SK-N-SH (cell line): ENCODE results near the gene CRELD2. TPM values are rescaled to one million over a fixed set of nuclear protein-coding genes. Genes with fewer than 3 reads are reported as not detected.

Source experiments
- CTCF ChIA-PET: fragments of 300-600, 350-600 bp; formaldehyde crosslinking; extraction: SDS; loops from one replicate; lab custom pipeline; 2021; lab: Yijun Ruan, JAX
- POLR2A ChIA-PET: fragments of 350-600 bp; sonication (Branson Sonifier 250); formaldehyde crosslinking; extraction: SDS; loops from one replicate; lab custom pipeline; 2020; ENCODE audit warnings: antibody characterized with exemption, inconsistent platforms; lab: Yijun Ruan, JAX
- DNase-seq: peaks from one replicate; pipeline ENCODE4 v3.0.0; 2012
- H2AFZ ChIP-seq: fragments of 200-600 bp; sonication (generic); 2 replicates; pipeline ENCODE4 v1.8.1; 2016; ENCODE audit warnings: antibody characterized with exemption, mild to moderate bottlenecking, low read depth
- H3F3A ChIP-seq: fragments of 200-600 bp; sonication (generic); replicated peaks from 2 replicates; pipeline ENCODE3; 2016; ENCODE audit warnings: antibody characterized with exemption, mild to moderate bottlenecking; ENCODE audit not compliant: insufficient read depth
- H3K27ac ChIP-seq, 2 experiments: fragments of 200-500 bp in 1 of 2; fragments of 200-600 bp in 1 of 2; sonication (Bioruptor generic) in 1 of 2; sonication (generic), shearing (Covaris generic) in 1 of 2; 2 replicates each; pipeline versions ENCODE4 v1.5.1 to v1.6.1; 2014 to 2016; ENCODE audit warnings: low read depth in 2 of 2, inconsistent platforms in 1 of 2, low read length in 1 of 2, mild to moderate bottlenecking in 1 of 2, mixed read lengths in 1 of 2
- H3K27me3 ChIP-seq: fragments of 200-600 bp; sonication (generic), shearing (Covaris generic); 2 replicates; pipeline ENCODE4 v1.6.1; 2016; ENCODE audit warnings: mixed run types; ENCODE audit not compliant: insufficient read depth
- H3K36me3 ChIP-seq, 2 experiments: fragments of 200-500 bp in 1 of 2; fragments of 200-600 bp in 1 of 2; sonication (Bioruptor generic) in 1 of 2; sonication (generic) in 1 of 2; replicated peaks in 1 of 2; 2 replicates each; pipeline versions ENCODE3 to v1.5.1; 2014 to 2016; ENCODE audit warnings: low read length in 1 of 2, mild to moderate bottlenecking in 1 of 2; ENCODE audit not compliant: insufficient read depth in 2 of 2, control insufficient read depth in 1 of 2
- H3K4me1 ChIP-seq, 2 experiments: fragments of 200-500 bp in 1 of 2; fragments of 200-600 bp in 1 of 2; sonication (Bioruptor generic) in 1 of 2; sonication (generic), shearing (Covaris generic) in 1 of 2; 2 replicates each; pipeline versions ENCODE4 v1.5.1 to v1.6.1; 2014 to 2016; ENCODE audit warnings: low read depth in 1 of 2, low read length in 1 of 2, mixed run types in 1 of 2; ENCODE audit not compliant: insufficient read depth in 2 of 2, control insufficient read depth in 1 of 2
- H3K4me2 ChIP-seq: fragments of 200-600 bp; sonication (generic), shearing (Covaris generic); 2 replicates; pipeline ENCODE4 v1.6.1; 2017; ENCODE audit warnings: mixed run types
- H3K4me3 ChIP-seq, 2 experiments: fragments of 200-500 bp in 1 of 2; fragments of 200-600 bp in 1 of 2; sonication (Bioruptor generic) in 1 of 2; sonication (generic), shearing (Covaris generic) in 1 of 2; 2 replicates each; pipeline versions ENCODE4 v1.5.1 to v1.8.1; 2014 to 2016; ENCODE audit warnings: low read depth in 2 of 2, inconsistent platforms in 1 of 2, low read length in 1 of 2, mild to moderate bottlenecking in 1 of 2, mixed read lengths in 1 of 2, moderate library complexity in 1 of 2
- H3K79me2 ChIP-seq: fragments of 200-600 bp; sonication (generic); 2 replicates; pipeline ENCODE4 v1.8.1; 2017; ENCODE audit warnings: mild to moderate bottlenecking; ENCODE audit not compliant: insufficient read depth
- H3K9ac ChIP-seq: fragments of 200-600 bp; sonication (generic); 2 replicates; pipeline ENCODE4 v1.6.1; 2017; ENCODE audit warnings: mixed run types
- H3K9me2 ChIP-seq: fragments of 200-600 bp; sonication (generic); 2 replicates; pipeline ENCODE4 v1.6.1; 2017; ENCODE audit warnings: mixed run types
- H3K9me3 ChIP-seq: fragments of 200-600 bp; sonication (generic); 2 replicates; pipeline ENCODE4 v1.6.1; 2017; ENCODE audit warnings: mixed run types, mild to moderate bottlenecking, moderate library complexity
- H4K20me1 ChIP-seq: fragments of 200-600 bp; sonication (generic); 2 replicates; pipeline ENCODE4 v1.6.1; 2017; ENCODE audit warnings: mild to moderate bottlenecking, mixed run types; ENCODE audit not compliant: insufficient read depth
- CHD2 ChIP-seq: fragments of 150-350 bp; IDR thresholded peaks from 2 replicates; pipeline ENCODE4 v1.6.1; 2018; ENCODE audit warnings: low read length; ENCODE audit not compliant: partially characterized antibody
- ELF1 ChIP-seq: IDR thresholded peaks from 2 replicates; pipeline ENCODE4 v1.4.0; 2012
- EP300 ChIP-seq, 2 experiments: IDR thresholded peaks; 2 replicates each; pipeline versions ENCODE4 v1.4.0 to v1.6.1; 2012; ENCODE audit warnings: borderline replicate concordance in 1 of 2, low read depth in 1 of 2, low read length in 1 of 2
- FOXM1 ChIP-seq: IDR thresholded peaks from 2 replicates; pipeline ENCODE4 v1.4.0; 2012; ENCODE audit warnings: low read depth, mild to moderate bottlenecking
- GABPA ChIP-seq: IDR thresholded peaks from 2 replicates; pipeline ENCODE4 v1.4.0; 2012; ENCODE audit warnings: low read depth, mild to moderate bottlenecking
- GATA2 ChIP-seq: sonication (generic); formaldehyde crosslinking; IDR thresholded peaks from 2 replicates; pipeline ENCODE4 v1.5.0; 2020; ENCODE audit warnings: mild to moderate bottlenecking, missing genetic modification reagents
- JUND ChIP-seq: IDR thresholded peaks from 2 replicates; pipeline ENCODE4 v1.4.0; 2012
- MEF2A ChIP-seq: IDR thresholded peaks from 2 replicates; pipeline ENCODE4 v1.4.0; 2012; ENCODE audit warnings: low read depth, borderline replicate concordance
- MXI1 ChIP-seq: IDR thresholded peaks from 2 replicates; pipeline ENCODE4 v1.6.1; 2012; ENCODE audit warnings: mild to moderate bottlenecking, low read depth, low read length, improper control_type of control experiment
- NFIC ChIP-seq: IDR thresholded peaks from 2 replicates; pipeline ENCODE4 v1.4.0; 2012; ENCODE audit warnings: borderline replicate concordance
- NRF1 ChIP-seq: IDR thresholded peaks from 2 replicates; pipeline ENCODE4 v1.6.1; 2012; ENCODE audit warnings: low read depth, mild to moderate bottlenecking, low read length
- RFX5 ChIP-seq: IDR thresholded peaks from 2 replicates; pipeline ENCODE4 v1.6.1; 2012; ENCODE audit warnings: mild to moderate bottlenecking, improper control_type of control experiment, low read length
- RXRA ChIP-seq: IDR thresholded peaks from 2 replicates; pipeline ENCODE4 v1.4.0; 2012; ENCODE audit warnings: low read depth, mild to moderate bottlenecking, borderline replicate concordance
- SIN3A ChIP-seq: IDR thresholded peaks from 2 replicates; pipeline ENCODE4 v1.6.1; 2012; ENCODE audit warnings: low read depth, mild to moderate bottlenecking, low read length, moderate library complexity, borderline replicate concordance
- TAF1 ChIP-seq: IDR thresholded peaks from 2 replicates; pipeline ENCODE4 v1.6.1; 2012; ENCODE audit warnings: low read depth, mild to moderate bottlenecking, low read length, moderate library complexity, borderline replicate concordance
- TEAD4 ChIP-seq: IDR thresholded peaks from 2 replicates; pipeline ENCODE4 v1.4.0; 2012; ENCODE audit warnings: mild to moderate bottlenecking, borderline replicate concordance; ENCODE audit not compliant: insufficient read depth
- WGBS: methylation state at CpG from one replicate; pipeline ENCODE4 v1.1.6; 2017; ENCODE audit warnings: low lambda C conversion rate; 5-methylcytosine and 5-hydroxymethylcytosine counted together
- polyA plus RNA-seq, 3 experiments: library from polyadenylated mRNA; depleted of rRNA; stranded (reverse); fragments of >200 nt; gene quantifications; 2 replicates each; pipeline ENCODE4 v1.2.3, GENCODE V29; 2012
- TF ChIP-seq, protein P1 (sequence below): fragments of 150-350 bp; IDR thresholded peaks from 2 replicates; pipeline ENCODE4 v1.6.1; 2016; ENCODE audit warnings: mild to moderate bottlenecking, low read depth, low read length
- TF ChIP-seq, protein P2 (sequence below): IDR thresholded peaks from 2 replicates; pipeline ENCODE4; 2012
- TF ChIP-seq, protein P3 (sequence below): fragments of 150-350 bp; IDR thresholded peaks from 2 replicates; pipeline ENCODE4 v1.6.1; 2017; ENCODE audit warnings: antibody characterized with exemption, low read length, low read depth, borderline replicate concordance
- TF ChIP-seq, protein P4 (sequence below): IDR thresholded peaks from 2 replicates; pipeline ENCODE4 v1.4.0; 2012; ENCODE audit warnings: low read depth
- TF ChIP-seq, protein P5 (sequence below): IDR thresholded peaks from 2 replicates; pipeline ENCODE4 v1.4.0; 2012; ENCODE audit warnings: low read depth, borderline replicate concordance

The CRELD2 gene
- polyA plus RNA-seq, 1 of the 3 experiments (the other 2 are of a cell fraction), result 113 TPM

DNA sequence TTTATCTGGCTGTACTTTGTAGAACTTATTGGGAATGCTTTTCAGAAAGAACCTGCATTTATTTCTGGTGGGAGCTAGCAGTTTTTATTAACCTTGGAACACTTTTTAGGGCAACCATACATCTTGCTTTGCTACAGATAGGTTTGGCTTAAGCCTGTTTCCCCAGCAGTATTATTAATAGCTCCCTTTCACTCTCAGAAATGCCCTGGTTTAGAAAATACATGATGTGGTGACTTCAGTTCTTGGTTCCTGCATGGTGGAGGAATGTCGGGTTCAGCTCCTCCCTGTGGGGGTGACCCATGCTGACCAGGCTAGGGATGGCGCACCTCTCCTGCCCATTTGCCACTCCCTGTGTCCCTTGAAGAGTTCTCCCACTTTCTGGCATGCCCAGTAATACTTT, 36.6 kb upstream of the CRELD2 start (continued):
- TF ChIP-seq, protein P1, sequence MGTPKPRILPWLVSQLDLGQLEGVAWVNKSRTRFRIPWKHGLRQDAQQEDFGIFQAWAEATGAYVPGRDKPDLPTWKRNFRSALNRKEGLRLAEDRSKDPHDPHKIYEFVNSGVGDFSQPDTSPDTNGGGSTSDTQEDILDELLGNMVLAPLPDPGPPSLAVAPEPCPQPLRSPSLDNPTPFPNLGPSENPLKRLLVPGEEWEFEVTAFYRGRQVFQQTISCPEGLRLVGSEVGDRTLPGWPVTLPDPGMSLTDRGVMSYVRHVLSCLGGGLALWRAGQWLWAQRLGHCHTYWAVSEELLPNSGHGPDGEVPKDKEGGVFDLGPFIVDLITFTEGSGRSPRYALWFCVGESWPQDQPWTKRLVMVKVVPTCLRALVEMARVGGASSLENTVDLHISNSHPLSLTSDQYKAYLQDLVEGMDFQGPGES, result no peak
- TF ChIP-seq, protein P2, sequence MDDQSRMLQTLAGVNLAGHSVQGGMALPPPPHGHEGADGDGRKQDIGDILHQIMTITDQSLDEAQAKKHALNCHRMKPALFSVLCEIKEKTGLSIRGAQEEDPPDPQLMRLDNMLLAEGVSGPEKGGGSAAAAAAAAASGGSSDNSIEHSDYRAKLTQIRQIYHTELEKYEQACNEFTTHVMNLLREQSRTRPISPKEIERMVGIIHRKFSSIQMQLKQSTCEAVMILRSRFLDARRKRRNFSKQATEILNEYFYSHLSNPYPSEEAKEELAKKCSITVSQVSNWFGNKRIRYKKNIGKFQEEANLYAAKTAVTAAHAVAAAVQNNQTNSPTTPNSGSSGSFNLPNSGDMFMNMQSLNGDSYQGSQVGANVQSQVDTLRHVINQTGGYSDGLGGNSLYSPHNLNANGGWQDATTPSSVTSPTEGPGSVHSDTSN, result no peak
- TF ChIP-seq GATA2 (CRISPR knock-in tag) (no peak), MEF2A (no peak), GABPA (no peak)

DNA sequence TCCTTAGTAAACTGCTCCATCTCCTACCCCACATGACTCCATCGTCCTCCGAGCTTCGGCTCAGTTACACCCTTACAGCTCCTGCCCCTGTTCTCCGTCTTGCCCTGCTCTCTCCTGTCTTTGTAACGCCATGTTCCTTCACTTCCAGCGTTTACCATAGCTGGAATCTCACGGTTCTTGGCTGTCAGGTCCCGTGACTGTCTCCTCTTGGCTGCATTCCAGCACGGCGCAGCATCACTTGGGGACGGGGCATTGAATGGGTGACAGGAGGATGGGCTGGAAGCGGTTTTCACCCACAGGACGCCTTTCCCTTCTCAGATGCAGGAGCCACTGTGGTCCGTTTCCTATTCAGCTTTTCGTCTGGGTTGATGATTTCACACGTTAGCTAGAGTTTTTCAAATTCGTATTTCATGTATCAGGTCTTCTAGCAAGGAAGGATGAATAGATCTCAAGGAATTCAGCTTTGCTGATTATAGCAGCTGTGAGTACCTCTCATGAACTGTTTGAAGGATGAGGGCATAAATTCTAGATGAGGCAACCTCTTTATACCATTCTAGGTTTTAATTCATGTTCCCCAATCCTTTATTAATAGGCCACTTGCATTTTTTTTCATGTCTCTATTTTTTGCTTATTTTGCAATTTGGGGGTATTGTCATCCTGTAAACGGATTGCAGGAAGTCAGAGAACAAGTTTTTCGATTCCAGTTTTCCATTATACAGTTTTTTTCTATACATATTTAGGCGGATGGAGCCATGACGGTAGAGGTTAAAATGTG, 35.7 kb upstream of the CRELD2 start:
- TF ChIP-seq TEAD4, result no peak
- TF ChIP-seq, protein P3, sequence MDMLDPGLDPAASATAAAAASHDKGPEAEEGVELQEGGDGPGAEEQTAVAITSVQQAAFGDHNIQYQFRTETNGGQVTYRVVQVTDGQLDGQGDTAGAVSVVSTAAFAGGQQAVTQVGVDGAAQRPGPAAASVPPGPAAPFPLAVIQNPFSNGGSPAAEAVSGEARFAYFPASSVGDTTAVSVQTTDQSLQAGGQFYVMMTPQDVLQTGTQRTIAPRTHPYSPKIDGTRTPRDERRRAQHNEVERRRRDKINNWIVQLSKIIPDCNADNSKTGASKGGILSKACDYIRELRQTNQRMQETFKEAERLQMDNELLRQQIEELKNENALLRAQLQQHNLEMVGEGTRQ, result no peak
- TF ChIP-seq CHD2, result no peak
- no peak for TF ChIP-seq TAF1
- no peak for TF ChIP-seq EP300 (IDR thresholded peaks at IDR 0.05; ENCODE audit: borderline replicate concordance in 1 of 2, low read depth in 1 of 2, low read length in 1 of 2)
- TF ChIP-seq MEF2A, result no peak
- no peak for TF ChIP-seq SIN3A
- TF ChIP-seq, protein P4, sequence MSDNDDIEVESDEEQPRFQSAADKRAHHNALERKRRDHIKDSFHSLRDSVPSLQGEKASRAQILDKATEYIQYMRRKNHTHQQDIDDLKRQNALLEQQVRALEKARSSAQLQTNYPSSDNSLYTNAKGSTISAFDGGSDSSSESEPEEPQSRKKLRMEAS, result no peak
- no peak for TF ChIP-seq JUND
- TF ChIP-seq RFX5, result no peak
- TF ChIP-seq, protein P1, result no peak
- no peak for TF ChIP-seq GABPA
- TF ChIP-seq ELF1, result no peak
- no peak for TF ChIP-seq FOXM1
- no peak for TF ChIP-seq MXI1
- no peak for TF ChIP-seq NRF1
- TF ChIP-seq NFIC, result no peak
- TF ChIP-seq, protein P5, sequence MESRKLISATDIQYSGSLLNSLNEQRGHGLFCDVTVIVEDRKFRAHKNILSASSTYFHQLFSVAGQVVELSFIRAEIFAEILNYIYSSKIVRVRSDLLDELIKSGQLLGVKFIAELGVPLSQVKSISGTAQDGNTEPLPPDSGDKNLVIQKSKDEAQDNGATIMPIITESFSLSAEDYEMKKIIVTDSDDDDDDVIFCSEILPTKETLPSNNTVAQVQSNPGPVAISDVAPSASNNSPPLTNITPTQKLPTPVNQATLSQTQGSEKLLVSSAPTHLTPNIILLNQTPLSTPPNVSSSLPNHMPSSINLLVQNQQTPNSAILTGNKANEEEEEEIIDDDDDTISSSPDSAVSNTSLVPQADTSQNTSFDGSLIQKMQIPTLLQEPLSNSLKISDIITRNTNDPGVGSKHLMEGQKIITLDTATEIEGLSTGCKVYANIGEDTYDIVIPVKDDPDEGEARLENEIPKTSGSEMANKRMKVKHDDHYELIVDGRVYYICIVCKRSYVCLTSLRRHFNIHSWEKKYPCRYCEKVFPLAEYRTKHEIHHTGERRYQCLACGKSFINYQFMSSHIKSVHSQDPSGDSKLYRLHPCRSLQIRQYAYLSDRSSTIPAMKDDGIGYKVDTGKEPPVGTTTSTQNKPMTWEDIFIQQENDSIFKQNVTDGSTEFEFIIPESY, result no peak
- no peak for TF ChIP-seq RXRA
- TF ChIP-seq, all 33 proteins: peak for 0
- Histone ChIP-seq H4K20me1 (peaks cover 29% of the 10 kb centered on the region), H3K4me1 (no peaks in the 10 kb centered on the region; a peak in 1 of 4 replicates), H3K4me3 (no peak overlapping the region), H3F3A (no peaks in the 10 kb centered on the region), H3K79me2 (peaks cover 86% of the 10 kb centered on the region), H3K36me3 (peaks cover 24 to 45% of the 10 kb centered on the region in 2 experiments), H3K4me2 (no peak overlapping the region), H2AFZ (no peak overlapping the region), H3K9me2 (no peaks in the 10 kb centered on the region), H3K27ac (no peak overlapping the region), H3K9ac (no peak overlapping the region), H3K9me3 (no peaks in the 10 kb centered on the region), H3K27me3 (no peaks in the 10 kb centered on the region)
- no peak for DNase-seq
- ChIA-PET CTCF (no interaction called here), POLR2A (no interaction called here)
- 87% methylated on average over 21 of the region's 21 CpGs for WGBS
